ENCODE data around the gene OVCH1. TPM values are rescaled to one million over a fixed set of nuclear protein-coding genes. Genes with fewer than 3 reads are reported as not detected.

The OVCH1 gene
- total and polyA plus RNA-seq, 3 donors from 2014 or later = 0.43 to 3.0 (median 1.2) TPM

DNA sequence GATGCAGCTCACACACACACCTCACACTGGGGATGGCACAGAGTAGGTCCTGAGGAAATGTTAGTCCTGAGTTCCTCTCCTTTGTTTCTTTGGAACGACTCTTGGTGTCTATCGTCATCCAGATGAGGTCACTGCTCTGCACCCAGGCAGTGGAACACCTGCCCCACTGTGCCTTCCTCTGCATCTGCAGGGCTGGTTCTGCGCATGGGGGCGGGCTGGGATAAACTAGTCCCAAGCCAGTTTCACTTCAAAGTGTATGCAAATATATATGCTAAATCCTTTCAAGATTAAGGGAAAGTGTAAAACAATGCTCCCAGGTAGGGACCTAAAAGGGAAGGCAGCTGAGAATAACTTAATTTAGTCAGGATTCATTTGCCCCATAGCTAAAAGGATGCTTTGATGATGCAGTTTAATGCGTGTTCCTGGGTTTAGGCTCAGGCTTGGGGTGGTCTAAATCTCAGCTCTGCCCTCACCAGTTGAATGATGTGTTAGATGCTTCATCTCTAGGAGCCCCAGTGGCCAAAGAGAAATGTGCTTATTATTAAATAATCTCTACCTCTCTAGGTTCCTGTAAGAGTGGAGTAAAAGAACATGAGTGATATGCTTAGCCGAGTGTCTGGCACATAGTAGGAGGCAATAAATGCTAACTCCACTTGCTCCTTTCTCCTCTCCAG is 47.1 kb upstream of the OVCH1 start:
- TF ChIP-seq CTCF (IDR thresholded peaks at IDR 0.05) = no peak
- no peak for TF ChIP-seq POLR2A (IDR thresholded peaks at IDR 0.05)
- DNase-seq = no peak
- intact Hi-C loops (cut with DNase I; ENCODE audit: low total_unique reads) = no loop called here
- Histone ChIP-seq H3K27me3 (no peaks in the 10 kb centered on the region), H3K9me3 (no peaks in the 10 kb centered on the region), H3K4me1 (no peaks in the 10 kb centered on the region), H3K36me3 (ENCODE audit: low read depth, missing control alignments) (no peaks in the 10 kb centered on the region), H3K4me3 (no peak overlapping the region), H3K27ac (no peak overlapping the region)
- WGBS, 2 donors = 81 to 93% methylated on average over 6 of the region's 6 CpGs

GRCh38 chr12:29543036-29543435 is 45.5 kb upstream of the OVCH1 start:
- Histone ChIP-seq H3K9me3 (no peaks in the 10 kb centered on the region), H3K4me3 (no peak overlapping the region), H3K36me3 (ENCODE audit: low read depth, missing control alignments) (no peaks in the 10 kb centered on the region), H3K27me3 (no peaks in the 10 kb centered on the region), H3K4me1 (no peaks in the 10 kb centered on the region), H3K27ac (no peak overlapping the region)
- intact Hi-C loops (cut with DNase I; ENCODE audit: low total_unique reads) = no loop called here
- no peak for DNase-seq
- TF ChIP-seq CTCF (IDR thresholded peaks at IDR 0.05) (no peak), POLR2A (IDR thresholded peaks at IDR 0.05) (no peak)
- WGBS, 2 donors = 62 to 67% methylated on average over 4 of the region's 4 CpGs

GRCh38 chr12:29537298-29537697 is 39.8 kb upstream of the OVCH1 start:
- no peaks in the 10 kb centered on the region for H3K27me3 ChIP-seq
- H3K4me1 ChIP-seq = no peaks in the 10 kb centered on the region
- H3K4me3 ChIP-seq = no peak overlapping the region
- no peaks in the 10 kb centered on the region for H3K9me3 ChIP-seq
- intact Hi-C loops (cut with DNase I; ENCODE audit: low total_unique reads) = no loop called here
- WGBS, 2 donors = 86 to 91% methylated on average over 2 of the region's 2 CpGs
- H3K36me3 ChIP-seq (ENCODE audit: low read depth, missing control alignments) = no peaks in the 10 kb centered on the region
- no peak for TF ChIP-seq POLR2A (IDR thresholded peaks at IDR 0.05)
- no peak for TF ChIP-seq CTCF (IDR thresholded peaks at IDR 0.05)
- H3K27ac ChIP-seq = no peak overlapping the region
- DNase-seq = no peak

DNA sequence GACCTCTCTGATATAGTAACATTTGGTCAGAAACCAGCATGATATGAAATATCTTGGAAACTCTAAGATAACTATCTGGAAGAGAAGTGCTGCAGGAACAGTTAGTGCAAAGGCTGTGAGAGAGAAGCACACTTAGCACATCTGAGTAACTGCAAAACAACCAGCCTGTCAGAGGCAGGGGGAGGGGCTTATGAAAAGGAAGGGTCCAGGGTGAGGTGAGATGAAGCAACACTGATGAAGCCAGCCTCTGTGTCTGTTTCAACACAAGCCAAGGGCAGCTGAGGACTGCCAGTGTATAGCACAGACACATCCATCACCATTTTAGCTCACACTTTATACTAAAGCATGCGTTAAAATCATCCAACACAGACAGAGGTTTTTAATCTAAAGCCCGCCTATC is 37.4 kb upstream of the OVCH1 start:
- no peaks in the 10 kb centered on the region for H3K4me1 ChIP-seq
- TF ChIP-seq POLR2A (IDR thresholded peaks at IDR 0.05) (no peak), CTCF (IDR thresholded peaks at IDR 0.05) (no peak)
- intact Hi-C loops (cut with DNase I; ENCODE audit: low total_unique reads) = no loop called here
- 86 to 100% methylated on average over 2 of the region's 2 CpGs for WGBS, 2 donors
- H3K4me3 ChIP-seq = no peak overlapping the region
- no peak overlapping the region for H3K27ac ChIP-seq
- no peaks in the 10 kb centered on the region for H3K27me3 ChIP-seq
- DNase-seq = no peak
- no peaks in the 10 kb centered on the region for H3K36me3 ChIP-seq (ENCODE audit: low read depth, missing control alignments)
- H3K9me3 ChIP-seq = no peaks in the 10 kb centered on the region

Measured in testis (tissue), 3 donors.